HG02642 (cell line): Measurements from ENCODE around the gene C1QTNF1.

ENCODE experiments used
- ATAC-seq: cut with Tn5 transposase; IDR thresholded peaks from one replicate; pipeline ENCODE4 v1.9.1; 2021; ENCODE audit warnings: mild to moderate bottlenecking; ENCODE audit not compliant: unreplicated experiment, poor library complexity

The C1QTNF1 gene

DNA sequence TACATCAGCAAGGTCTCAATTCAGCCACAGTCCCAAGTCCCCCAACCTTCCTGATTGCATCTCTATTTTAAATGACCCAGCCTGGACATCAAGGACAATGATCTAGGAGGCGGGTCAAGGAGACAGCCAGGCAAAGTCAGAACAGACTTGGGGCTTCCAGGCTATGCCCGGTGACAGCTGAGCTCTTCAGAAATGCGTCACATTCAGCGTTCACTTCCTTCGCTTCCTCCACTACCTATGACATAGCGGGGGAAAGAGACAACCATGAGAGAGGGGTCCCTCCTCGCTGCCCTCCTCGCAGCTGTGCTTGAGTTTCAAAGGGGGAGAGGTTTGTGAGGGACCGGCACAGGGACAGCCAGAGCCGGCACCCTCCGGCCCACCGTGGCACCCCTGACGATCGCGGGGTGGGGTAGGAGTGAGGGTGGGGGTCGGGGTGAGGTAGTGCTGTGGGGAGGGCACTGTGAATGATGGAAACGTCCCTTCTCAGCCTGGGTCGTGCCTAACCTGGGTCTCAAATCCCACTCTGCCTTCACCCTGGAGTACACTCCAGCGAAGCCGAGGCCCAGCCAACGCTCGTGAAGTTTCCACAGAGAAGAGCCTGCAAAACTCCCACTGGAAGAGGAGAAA, 31.9 kb upstream of the C1QTNF1 start:
- no peak for ATAC-seq

DNA sequence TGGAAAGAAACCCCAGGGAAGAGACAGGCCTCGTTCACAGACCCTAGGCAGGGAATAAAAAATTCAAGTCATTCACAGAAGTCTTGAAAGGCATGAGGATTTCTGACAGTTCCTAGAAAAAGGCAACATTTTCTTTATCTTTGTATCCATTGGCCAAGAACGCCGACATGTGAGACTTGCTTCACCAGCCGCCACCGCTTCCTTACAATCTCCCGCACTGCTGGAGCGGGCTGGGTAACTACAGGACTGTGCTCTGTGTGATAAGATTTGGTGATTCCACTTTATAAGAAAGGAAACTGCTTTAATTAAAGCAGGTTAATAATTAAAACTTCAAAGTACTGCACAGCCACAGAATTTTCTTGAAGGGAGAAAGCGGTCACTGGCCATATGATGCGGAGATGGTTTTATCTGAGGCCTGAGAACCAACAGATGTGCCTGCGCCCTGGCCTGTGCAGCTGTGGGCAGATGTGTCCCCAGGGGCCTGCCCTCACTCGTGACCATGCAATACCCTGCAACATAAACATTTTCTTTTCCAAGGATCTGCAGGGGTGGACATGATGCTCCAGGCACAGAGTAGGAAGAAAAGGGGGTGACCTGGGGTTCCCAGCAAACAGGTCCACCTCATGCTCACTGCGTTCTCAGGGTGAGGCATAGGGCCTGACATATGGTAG, 31.3 kb upstream of the C1QTNF1 start:
- ATAC-seq, result no peak

DNA sequence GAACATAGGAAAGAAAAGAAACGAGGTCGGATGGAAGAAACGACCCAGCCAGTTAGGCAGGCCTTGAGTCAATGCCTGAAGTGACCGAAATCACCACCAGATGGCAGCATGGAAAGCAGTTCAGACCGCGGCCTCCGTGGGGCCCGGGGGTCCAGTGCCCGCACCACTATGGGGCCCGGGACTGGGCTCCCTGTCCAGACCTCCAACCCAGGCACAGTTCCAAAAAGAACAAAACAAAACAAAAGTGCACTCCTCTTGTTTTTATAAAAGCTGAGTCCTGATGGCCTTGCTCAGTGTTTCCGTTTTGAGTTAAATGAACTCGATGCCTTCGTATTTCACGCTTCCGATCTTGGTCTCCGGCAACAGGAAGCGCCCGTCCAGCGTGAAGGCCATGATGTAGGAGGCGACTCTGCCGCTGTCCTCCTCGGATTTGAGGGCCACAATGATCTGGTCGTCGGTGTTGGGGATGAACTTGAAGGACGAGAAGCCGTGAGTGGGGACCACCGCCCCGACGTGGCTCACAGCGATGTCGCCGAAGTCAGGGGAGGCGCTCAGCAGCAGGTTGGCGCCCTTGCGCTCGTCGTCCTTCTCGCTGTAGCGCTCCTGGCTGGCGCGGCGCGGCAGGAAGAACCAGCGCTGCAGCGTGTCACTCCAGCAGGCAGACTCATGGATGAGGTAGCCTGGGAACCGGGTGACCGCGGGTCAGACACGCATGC, 30.6 kb upstream of the C1QTNF1 start:
- ATAC-seq, result no peak

DNA sequence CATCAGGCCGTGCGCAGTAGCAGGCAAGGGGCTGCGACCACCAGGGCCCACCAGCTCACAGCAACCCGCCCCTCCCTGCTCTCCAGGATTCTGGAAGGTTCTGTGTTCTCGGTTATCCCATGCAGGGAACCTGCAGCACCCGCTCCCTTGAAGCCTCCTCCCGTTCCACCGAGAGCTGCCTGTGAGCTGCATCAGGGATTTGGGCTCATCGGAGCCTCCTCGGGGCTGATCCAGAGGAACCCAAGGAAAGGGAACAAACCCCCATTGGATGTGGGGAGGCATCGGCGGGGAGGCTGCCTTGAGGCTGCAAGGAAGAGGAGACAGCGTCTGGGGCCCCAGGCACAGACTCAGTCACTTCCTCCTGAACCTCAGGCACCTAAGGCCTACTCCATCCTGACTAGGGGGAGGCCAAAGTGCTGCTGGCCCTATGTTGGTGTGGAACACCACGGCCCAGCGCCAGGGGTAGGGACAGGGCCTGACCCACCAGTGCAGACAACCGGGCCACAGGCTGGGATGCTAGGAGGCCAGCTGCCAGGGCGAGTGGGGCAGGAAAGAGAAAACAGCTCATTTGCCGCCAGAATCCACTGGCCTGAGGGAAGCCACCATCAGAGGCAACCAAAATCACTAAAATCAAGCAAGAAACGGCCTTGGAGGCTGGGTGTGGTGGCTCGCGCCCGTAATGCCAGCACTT, 29.8 kb upstream of the C1QTNF1 start:
- ATAC-seq, result no peak

DNA sequence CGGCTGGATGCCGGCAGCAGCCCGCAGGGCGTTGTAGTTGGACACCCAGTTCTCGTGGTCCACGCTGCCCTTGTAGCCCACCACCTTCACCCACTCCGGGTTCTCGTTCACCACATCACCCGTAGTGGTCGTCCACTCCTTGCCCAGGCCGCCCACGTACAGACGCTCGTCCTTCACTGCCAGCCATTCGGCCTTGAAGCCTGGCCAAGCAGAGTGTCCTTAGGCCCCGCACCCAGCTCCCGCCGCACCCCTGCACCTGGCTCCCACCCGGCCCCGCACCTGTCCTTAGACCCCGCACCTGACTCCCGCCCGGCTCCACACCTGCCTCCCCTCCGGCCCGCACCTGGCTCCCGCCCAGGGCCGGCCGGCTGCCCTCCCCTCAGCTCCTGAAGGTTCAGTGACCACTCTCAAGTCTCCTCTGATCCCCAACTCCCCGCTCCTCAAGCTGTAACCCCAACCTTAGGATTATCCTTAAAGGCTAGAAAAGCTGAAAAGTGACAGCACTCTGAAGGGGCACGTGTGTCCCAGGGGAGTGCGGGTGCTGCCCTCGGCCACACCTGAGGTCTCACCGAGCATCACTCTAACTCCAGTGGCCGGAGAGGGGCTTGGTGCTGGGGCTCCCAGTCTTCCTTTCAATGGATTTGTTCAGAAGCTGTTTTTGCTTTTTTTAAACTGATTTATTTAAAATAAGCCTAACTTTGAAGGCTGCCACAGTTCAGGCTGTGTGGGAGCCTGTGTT, 28.8 kb upstream of the C1QTNF1 start:
- ATAC-seq, result no peak

DNA sequence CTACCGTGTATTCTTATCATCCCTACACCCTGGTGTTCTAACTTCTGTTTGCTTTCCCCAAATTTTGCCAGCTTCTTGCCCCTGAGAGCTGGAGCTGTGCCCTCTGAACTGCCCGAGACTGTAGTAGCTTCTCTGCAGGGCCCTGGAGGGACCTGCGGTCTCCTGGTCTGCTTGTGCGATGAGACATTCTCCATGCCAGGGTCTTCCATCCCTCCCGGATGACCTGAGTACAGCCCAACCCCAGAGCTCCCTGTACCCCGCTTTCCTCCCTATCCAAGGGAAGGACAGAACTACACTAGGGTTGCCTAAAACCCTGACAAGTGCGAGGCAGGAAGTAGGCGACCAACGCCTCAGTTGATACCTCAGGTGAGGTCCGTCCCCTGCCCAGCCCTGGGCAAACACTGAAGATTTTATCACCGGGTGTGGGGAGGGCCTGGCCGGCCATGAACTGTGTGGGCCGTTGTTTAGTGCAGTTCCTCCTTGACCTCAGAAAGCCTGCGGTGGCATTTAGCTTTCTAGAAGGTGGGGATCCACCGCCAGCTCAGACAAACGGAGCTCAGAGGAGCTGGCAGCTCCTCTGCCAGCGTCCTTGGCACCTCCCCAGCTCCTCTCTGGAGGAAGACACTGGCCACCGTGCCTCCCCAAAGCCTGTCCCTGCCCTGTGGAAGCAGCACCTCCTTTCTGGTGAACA, 28.1 kb upstream of the C1QTNF1 start:
- ATAC-seq, result no peak

DNA sequence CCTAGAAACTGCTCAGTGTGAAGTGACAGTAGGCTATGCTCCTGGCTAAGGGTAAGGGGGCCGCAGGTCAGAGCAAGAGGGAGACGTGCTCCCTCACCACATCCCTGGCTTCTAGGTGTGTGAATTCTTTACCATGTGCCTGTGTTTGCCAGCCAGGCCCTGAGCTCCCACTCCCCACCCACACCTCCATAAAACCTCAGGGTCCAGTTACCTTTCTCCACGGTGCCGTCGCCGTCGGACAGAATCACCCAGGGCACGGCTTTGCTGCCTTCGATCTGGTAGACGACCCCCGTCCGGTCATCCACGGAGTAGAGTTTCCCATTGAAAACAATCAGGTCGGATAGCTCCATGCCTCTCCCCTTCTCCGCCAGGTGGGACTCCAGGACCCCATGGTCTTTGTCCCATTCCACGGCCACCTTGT, 27.2 kb upstream of the C1QTNF1 start:
- ATAC-seq, result no peak

DNA sequence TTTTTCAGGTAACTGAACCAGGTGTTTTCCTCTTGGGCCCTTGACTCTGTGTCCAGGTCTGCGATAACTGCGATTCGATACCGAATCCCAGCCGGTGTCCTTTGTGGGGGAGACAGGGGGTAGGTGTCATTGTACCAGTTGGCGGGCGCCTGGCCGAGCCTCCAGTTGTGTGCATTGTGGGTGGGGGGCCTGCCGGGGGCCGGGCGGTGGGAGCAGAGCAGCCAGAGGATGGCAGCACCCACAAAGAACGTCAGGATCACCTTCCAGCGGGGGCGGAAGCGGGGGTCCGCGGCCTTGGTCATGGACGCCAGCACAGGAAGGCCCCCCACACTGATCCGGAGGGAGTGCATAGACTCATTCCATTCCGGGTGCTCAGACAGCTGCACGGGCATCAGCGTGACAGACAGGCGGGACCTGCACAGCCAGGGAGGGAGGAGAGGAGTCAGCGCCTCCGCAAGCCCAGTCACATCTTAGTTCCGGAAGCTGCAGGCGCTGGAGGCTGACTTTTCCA, 26.7 kb upstream of the C1QTNF1 start:
- ATAC-seq, result no peak

DNA sequence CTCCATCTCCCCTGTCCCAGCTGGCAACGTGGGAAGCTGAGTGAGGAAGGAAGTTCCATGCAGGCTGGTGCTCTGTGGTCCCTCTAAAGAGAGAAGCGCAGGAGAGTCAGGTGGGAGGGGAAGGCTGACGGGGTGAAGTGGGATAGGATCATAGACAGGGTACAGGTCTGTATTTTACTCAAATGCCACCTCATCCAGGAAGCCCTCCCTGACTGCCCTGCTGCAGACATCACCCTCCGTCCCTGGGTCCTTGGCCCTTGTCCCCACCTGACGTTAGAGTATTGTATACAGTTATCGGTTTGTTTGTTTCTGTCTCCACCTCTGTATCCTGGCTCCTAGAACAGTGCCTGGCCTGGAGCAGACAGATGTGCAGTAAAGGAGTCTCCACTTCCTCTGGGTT, 26.1 kb upstream of the C1QTNF1 start:
- ATAC-seq, result no peak

DNA sequence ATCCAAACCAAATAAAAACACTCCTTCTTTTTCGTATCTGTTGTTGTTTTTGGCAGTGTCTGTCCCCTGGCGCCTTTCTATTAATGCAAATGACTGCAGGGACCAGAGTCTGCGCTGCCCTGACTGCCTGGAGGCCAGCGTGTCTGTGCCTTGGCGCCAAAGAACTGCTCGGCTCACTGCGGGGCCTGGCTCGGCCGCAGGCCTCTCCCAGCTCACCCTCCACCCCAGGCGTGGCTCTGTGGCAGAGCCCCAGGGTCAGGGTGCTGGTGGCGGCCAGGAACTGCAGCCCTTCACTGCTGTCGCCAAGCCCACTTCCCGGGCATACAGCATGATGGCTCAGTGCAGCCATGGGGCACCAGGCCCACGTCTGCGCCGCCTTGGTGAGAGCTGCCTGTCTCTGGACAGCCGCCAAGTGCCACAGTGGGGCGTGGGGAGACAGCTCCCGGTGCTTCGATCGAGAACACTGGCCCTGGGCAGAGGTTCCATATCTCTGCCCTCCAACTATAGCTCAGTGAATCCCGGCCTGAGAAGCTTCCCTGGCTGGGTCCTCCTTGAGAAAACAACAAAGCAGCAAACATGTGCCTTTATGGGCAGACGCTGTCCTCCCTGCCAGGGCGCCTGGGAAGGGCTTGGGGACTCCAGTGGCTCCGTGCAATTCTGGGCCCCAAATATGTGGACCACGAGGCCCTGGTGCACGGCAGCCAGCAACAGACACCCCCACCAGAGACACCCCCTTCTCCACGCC, 25.5 kb upstream of the C1QTNF1 start:
- ATAC-seq, result no peak

DNA sequence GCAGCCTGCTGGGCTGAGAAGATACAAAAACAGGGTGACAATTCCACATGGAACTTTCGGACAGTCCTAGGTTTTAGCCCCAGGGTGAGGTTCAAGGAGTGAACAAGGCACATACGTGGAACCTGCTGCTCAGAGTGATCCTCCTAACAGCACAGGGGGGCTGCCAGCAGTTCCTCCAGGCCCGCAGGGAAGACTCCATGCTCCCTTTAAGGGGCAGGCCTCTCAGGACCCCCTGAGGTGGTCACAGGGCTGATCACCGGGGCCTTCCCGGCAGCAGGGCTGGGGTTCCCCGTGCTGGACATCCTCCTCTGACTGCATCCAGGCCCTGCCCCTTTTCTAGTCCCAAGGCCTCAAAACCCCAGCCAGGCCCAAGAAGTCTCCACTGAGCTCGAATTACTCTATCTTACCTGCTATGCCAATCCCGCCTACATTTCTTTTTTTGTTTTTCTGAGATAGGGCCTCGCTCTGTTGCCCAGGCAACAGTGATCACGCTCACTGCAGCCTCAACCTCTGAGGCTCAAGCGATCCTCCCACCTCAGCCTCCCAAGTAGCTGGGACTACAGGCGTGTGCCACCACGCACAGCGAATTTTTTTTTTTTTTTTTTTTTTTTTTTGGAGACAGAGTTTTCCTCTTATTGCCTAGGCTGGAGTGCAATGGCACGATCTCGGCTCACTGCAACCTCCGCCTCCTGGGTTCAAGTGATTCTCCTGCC, 24.8 kb upstream of the C1QTNF1 start:
- ATAC-seq, result no peak

DNA sequence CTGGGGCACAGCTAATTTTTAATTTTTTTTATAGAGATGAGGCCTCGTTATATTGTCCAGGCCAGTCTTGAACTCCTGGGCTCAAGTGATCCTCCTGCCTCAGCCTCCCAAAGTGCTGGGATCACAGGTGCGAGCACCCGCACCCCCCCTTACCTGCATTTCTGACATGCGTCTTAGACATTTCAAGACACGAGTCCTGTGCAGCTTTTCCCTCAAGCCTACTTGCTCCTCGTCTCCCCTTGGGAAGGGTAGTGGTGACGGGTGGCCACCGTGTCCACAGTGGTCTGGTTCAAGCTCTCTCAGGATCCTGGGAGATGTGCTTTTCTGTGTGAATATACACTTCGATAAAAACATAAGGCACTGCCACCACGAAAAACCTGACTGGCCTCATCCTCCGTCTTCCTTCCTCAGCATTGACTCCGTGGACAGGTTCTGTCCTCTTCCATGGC, 24.0 kb upstream of the C1QTNF1 start:
- no peak for ATAC-seq

DNA sequence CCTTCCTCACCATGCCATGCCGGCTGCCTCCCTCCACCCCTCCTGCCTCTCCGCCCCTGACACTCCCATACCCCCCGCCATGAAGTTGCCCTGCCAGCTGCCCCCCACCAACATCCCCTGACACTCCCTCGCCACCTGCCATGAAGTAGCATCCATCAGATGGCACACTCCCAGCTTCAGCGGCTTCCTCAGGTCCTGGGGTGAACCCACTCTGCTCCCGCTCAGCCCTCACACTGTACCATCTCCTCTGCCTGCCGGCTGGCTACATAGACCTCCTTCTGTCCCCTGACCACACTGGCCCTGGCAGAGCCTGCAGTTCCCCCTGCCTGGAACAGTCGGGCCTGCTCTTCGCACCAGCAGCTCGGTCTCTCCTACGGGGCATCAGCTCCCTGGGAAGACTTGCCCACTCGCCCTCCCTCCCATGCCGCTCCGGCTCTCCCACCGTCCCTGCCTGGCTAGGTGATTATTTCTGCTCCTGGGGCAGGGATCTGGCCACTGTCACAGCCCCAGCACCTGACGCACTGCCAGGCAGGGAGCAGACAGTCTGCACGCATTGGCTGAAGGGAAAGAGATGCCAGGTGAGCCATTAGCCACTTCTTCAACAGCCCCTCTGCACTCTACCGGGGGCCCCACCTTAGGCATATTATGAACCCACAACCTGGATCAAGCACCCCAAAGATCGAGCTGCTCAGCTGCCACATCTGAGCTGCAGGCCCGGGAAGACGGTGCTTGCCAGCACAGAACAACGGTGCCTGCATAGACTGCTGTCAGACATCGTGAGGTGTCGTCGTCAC, 23.4 kb upstream of the C1QTNF1 start:
- ATAC-seq, result no peak

DNA sequence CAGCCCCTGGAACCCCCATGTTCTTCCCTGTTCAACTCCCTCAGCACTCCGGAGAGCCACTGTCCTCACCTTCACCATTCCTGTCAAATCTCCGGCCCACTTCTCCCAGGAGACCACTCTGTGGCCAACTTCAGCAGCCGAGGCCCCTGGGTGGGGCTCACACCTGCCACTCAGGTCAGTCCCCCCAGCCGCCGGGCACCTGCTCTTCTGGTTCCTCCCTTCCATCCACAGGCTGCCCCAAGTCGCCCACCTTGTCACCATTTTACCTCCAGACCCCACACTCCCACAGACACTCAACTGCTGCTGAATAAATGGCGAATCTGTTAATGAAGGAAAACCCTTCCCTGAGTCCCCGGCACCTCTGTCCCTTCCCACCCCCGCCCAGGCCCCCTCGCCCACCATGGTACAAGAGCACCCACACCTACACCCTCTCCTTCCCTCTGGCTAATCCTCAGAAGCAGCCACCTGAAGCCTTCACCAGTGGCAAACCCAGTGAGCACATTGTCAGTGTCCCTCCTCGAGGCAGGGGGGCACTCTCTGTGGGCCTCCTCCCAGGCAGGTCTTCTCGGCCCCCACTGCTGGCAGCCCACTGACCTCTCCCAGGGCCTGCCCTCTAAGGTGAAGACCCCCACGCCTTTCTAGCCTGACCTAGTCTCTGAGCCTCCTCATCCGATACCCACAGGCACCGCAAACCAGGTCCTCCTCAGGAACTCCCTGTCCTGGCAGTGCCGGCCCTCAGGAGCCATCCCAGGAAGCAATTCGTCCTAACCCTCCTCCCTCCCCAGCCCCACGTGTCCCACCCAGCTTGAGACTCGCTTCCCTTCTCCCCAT, 22.6 kb upstream of the C1QTNF1 start:
- no peak for ATAC-seq

DNA sequence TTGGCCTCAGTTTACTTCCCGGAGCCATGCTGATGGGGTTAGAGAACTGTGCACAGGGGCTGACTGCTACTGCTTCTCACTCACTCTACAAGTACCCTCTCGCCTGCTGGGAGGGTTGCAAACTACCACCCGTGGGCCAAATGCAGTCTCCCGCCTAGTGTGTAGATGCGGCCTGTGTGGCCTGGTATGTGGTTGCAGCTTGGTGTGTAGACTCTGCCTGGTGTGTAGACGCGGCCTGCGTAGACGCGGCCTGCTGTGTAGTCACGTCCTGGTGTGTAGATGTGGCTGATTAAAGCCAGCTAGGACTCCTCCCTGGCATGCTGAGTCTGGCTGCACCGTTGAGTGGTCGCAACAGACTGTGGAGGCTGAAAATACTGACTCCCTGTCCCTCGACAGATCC, 21.7 kb upstream of the C1QTNF1 start:
- ATAC-seq, result no peak

DNA sequence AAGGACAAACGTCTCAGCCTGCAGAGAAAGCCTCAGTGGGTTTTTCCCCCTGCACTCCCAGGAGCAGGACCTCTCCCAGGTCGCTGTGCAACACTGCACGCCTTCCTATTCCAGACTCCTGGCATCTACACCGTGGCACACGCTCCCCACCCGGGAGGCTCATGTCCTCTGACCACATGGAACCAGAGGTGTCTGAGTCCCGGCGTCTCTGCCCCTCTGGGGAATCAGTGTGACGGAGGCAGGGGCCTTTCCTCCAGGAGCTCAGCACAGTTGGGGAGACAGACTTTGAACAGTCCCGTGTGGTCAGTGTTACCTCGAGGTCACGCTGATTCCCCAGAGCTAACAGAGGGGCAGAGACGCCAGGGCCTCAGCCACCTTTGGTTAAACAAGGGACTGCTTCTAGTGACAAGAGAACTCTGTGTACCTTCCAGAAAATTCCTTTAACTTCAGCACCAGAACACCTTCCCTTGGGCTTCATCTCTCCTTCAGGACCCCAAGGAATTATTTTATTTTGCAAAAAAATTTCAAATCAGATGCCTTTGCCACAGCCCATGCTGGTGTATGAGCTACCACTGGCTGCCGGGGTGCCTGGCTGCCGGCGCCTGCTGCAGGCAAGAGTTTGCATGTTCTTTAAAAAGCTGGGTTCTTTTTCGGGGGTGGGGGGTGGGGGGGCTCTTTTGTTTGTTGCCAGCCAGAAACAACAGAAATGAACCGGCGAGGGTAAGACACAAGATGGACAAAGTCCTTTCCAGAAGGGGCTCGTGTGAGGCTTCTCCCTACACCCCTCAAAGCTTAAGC, 21.0 kb upstream of the C1QTNF1 start:
- no peak for ATAC-seq
